ENCODE measurements around the gene CRYBG1. TPM values are rescaled to one million over a fixed set of nuclear protein-coding genes. Genes with fewer than 3 reads are reported as not detected.

The CRYBG1 gene
- polyA plus RNA-seq, 1 donor from 2014 or later: 0.73 TPM

GRCh38 chr6:106486236-106486635 lies 125.7 kb downstream of the CRYBG1 start:
- no peak overlapping the region for H3K27ac ChIP-seq (ENCODE audit: low read length)
- no peaks in the 10 kb centered on the region for H3K9me3 ChIP-seq (ENCODE audit: low read length)
- no peaks in the 10 kb centered on the region for H4K20me1 ChIP-seq (ENCODE audit: insufficient read depth)
- H3K27me3 ChIP-seq (ENCODE audit: insufficient read depth, low read depth, low read length): no peaks in the 10 kb centered on the region
- no peak overlapping the region for H3K4me3 ChIP-seq (ENCODE audit: low read length)
- no peak overlapping the region for H3K4me2 ChIP-seq (ENCODE audit: low read length)
- H2AFZ ChIP-seq (ENCODE audit: low read depth, low read length): no peak overlapping the region
- no peaks in the 10 kb centered on the region for H3F3A ChIP-seq (ENCODE audit: insufficient read depth, low read length, poor library complexity, severe bottlenecking)
- H3K79me2 ChIP-seq (replicated peaks; ENCODE audit: insufficient read depth, low read length): no peaks in the 10 kb centered on the region
- H3K36me3 ChIP-seq (ENCODE audit: insufficient read depth, low read length): no peaks in the 10 kb centered on the region
- no peak overlapping the region for H3K9ac ChIP-seq (ENCODE audit: low read length)
- no peak for TF ChIP-seq RAD21 (conservative IDR thresholded peaks at IDR 0.05)
- no peak for TF ChIP-seq MXI1 (conservative IDR thresholded peaks at IDR 0.05; ENCODE audit: poor library complexity, severe bottlenecking)
- no peak for TF ChIP-seq POLR2AphosphoS5 (IDR thresholded peaks at IDR 0.05)
- TF ChIP-seq REST (IDR thresholded peaks at IDR 0.05; ENCODE audit: borderline replicate concordance): no peak
- no peak for TF ChIP-seq TAF1 (IDR thresholded peaks at IDR 0.05; ENCODE audit: low read depth)
- TF ChIP-seq EZH2 (IDR thresholded peaks at IDR 0.05; ENCODE audit: borderline replicate concordance, insufficient read depth, low read length, poor library complexity, severe bottlenecking): no peak
- TF ChIP-seq CTCF (IDR thresholded peaks at IDR 0.05; ENCODE audit: poor library complexity, severe bottlenecking): no peak
- no peak for TF ChIP-seq SMC3 (conservative IDR thresholded peaks at IDR 0.05; ENCODE audit: poor library complexity)
- no peak for TF ChIP-seq EP300 (conservative IDR thresholded peaks at IDR 0.05; ENCODE audit: poor library complexity, severe bottlenecking)
- no peaks in the 10 kb centered on the region for H3K9me2 ChIP-seq (ENCODE audit: insufficient read depth, low read length)

GRCh38 chr6:106488494-106489370 lies 128.2 kb downstream of the CRYBG1 start:
- H3K27me3 ChIP-seq (ENCODE audit: insufficient read depth, low read depth, low read length): no peaks in the 10 kb centered on the region
- no peaks in the 10 kb centered on the region for H3F3A ChIP-seq (ENCODE audit: insufficient read depth, low read length, poor library complexity, severe bottlenecking)
- H3K9me2 ChIP-seq (ENCODE audit: insufficient read depth, low read length): no peaks in the 10 kb centered on the region
- H3K79me2 ChIP-seq (replicated peaks; ENCODE audit: insufficient read depth, low read length): no peaks in the 10 kb centered on the region
- TF ChIP-seq TAF1 (IDR thresholded peaks at IDR 0.05; ENCODE audit: low read depth) (no peak), SMC3 (conservative IDR thresholded peaks at IDR 0.05; ENCODE audit: poor library complexity) (no peak), EP300 (conservative IDR thresholded peaks at IDR 0.05; ENCODE audit: poor library complexity, severe bottlenecking) (no peak), POLR2AphosphoS5 (IDR thresholded peaks at IDR 0.05) (no peak), MXI1 (conservative IDR thresholded peaks at IDR 0.05; ENCODE audit: poor library complexity, severe bottlenecking) (no peak), REST (IDR thresholded peaks at IDR 0.05; ENCODE audit: borderline replicate concordance) (no peak), RAD21 (conservative IDR thresholded peaks at IDR 0.05) (no peak), CTCF (IDR thresholded peaks at IDR 0.05; ENCODE audit: poor library complexity, severe bottlenecking) (no peak), EZH2 (IDR thresholded peaks at IDR 0.05; ENCODE audit: borderline replicate concordance, insufficient read depth, low read length, poor library complexity, severe bottlenecking) (no peak)
- no peaks in the 10 kb centered on the region for H3K9me3 ChIP-seq (ENCODE audit: low read length)
- no peak overlapping the region for H3K9ac ChIP-seq (ENCODE audit: low read length)
- no peak overlapping the region for H3K27ac ChIP-seq (ENCODE audit: low read length)
- no peaks in the 10 kb centered on the region for H3K36me3 ChIP-seq (ENCODE audit: insufficient read depth, low read length)
- no peak overlapping the region for H2AFZ ChIP-seq (ENCODE audit: low read depth, low read length)
- H3K4me2 ChIP-seq (ENCODE audit: low read length): no peak overlapping the region
- H3K4me3 ChIP-seq (ENCODE audit: low read length): no peak overlapping the region
- H4K20me1 ChIP-seq (ENCODE audit: insufficient read depth): no peaks in the 10 kb centered on the region
